Esophagus muscularis mucosa (tissue), 4 donors: ENCODE results near the gene CCDC187.

Experiments
- EP300 ChIP-seq: sonication (generic); formaldehyde crosslinking; IDR thresholded peaks from one replicate; pipeline ENCODE4 v1.6.1; 2017; ENCODE audit warnings: antibody characterized with exemption
- POLR2A ChIP-seq: fragments of 450-650 bp; IDR thresholded peaks from one replicate; pipeline ENCODE4 v1.6.1; 2017; ENCODE audit warnings: antibody characterized with exemption, moderate library complexity, mild to moderate bottlenecking, low read depth
- POLR2AphosphoS5 ChIP-seq, 2 donors: sonication (generic); formaldehyde crosslinking; IDR thresholded peaks; one replicate each; pipeline ENCODE4 v1.6.1; 2017; ENCODE audit warnings: antibody characterized with exemption in 2 of 2
- TF ChIP-seq, protein P1 (sequence below), 3 experiments: fragments of 200-600 bp in 2 of 3; fragments of 450-650 bp in 1 of 3; sonication (generic) in 2 of 3; IDR thresholded peaks; one replicate each; pipeline ENCODE4 v1.5.1; 2017 to 2019; ENCODE audit warnings: antibody characterized with exemption in 3 of 3, mild to moderate bottlenecking in 2 of 3, moderate library complexity in 1 of 3

DNA sequence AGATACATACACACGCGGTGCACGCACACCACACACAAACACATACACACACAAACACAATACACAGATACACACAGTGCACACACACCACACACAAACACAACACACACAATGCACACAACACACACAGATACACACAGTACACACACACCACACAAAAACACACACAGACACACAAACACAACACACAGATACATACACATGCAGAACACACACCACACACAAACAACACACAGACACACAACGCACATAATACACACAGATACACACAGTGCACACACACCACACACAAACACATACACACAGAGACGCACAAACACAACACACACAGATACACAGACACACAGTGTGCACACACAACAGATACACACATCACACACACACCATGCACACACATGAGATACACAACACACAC, 5.9 kb upstream of the CCDC187 start:
- TF ChIP-seq POLR2A = no peak
- TF ChIP-seq, protein P1, sequence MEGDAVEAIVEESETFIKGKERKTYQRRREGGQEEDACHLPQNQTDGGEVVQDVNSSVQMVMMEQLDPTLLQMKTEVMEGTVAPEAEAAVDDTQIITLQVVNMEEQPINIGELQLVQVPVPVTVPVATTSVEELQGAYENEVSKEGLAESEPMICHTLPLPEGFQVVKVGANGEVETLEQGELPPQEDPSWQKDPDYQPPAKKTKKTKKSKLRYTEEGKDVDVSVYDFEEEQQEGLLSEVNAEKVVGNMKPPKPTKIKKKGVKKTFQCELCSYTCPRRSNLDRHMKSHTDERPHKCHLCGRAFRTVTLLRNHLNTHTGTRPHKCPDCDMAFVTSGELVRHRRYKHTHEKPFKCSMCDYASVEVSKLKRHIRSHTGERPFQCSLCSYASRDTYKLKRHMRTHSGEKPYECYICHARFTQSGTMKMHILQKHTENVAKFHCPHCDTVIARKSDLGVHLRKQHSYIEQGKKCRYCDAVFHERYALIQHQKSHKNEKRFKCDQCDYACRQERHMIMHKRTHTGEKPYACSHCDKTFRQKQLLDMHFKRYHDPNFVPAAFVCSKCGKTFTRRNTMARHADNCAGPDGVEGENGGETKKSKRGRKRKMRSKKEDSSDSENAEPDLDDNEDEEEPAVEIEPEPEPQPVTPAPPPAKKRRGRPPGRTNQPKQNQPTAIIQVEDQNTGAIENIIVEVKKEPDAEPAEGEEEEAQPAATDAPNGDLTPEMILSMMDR (IDR thresholded peaks at IDR 0.05) = no peak
- TF ChIP-seq POLR2AphosphoS5 (IDR thresholded peaks at IDR 0.05) = no peak
- no peak for TF ChIP-seq EP300
